HEK293 (cell line): Measurements from ENCODE around the gene OR4E2.

ENCODE experiments used
- CTCF ChIA-PET: fragments of 350-600 bp; formaldehyde crosslinking; extraction: SDS; loops from one replicate; lab custom pipeline; 2021; ENCODE audit warnings: antibody characterized with exemption; lab: Yijun Ruan, JAX
- POLR2A ChIA-PET: fragments of 300-600 bp; formaldehyde crosslinking; extraction: SDS; loops from one replicate; lab custom pipeline; 2020; ENCODE audit warnings: antibody characterized with exemption, inconsistent platforms; lab: Yijun Ruan, JAX
- H3K27ac ChIP-seq: fragments of 200-500 bp; sonication (Bioruptor generic); 2 replicates; pipeline ENCODE4 v1.5.1; 2014; ENCODE audit warnings: low read depth, low read length, control low read depth, inconsistent platforms; ENCODE audit errors: extremely low read depth
- H3K36me3 ChIP-seq, 2 experiments: fragments of 200-500 bp in 1 of 2; sonication (Bioruptor generic) in 1 of 2; 1 replicate in 1 of 2; 2 replicates in 1 of 2; pipeline ENCODE4 v1.5.1; 2014 to 2017; ENCODE audit warnings: inconsistent platforms in 2 of 2, low read length in 2 of 2; ENCODE audit not compliant: control insufficient read depth in 2 of 2, insufficient read depth in 1 of 2
- H3K4me1 ChIP-seq: fragments of 200-500 bp; sonication (Bioruptor generic); 2 replicates; pipeline ENCODE4 v1.5.1; 2014; ENCODE audit warnings: mild to moderate bottlenecking, low read length, inconsistent platforms; ENCODE audit not compliant: control insufficient read depth, insufficient read depth
- H3K4me3 ChIP-seq: 2 replicates; pipeline ENCODE4 v1.5.1; 2011; ENCODE audit warnings: low read depth, mild to moderate bottlenecking, control low read depth, low read length, moderate library complexity
- H3K9me3 ChIP-seq: fragments of 200-500 bp; sonication (Bioruptor generic); 2 replicates; pipeline ENCODE4 v1.5.1; 2014; ENCODE audit warnings: low read depth, low read length, inconsistent platforms; ENCODE audit not compliant: control insufficient read depth, insufficient read depth
- ATF2 ChIP-seq: fragments of 450-650 bp; formaldehyde crosslinking; IDR thresholded peaks from 2 replicates; pipeline ENCODE4 v1.5.1; 2016; ENCODE audit warnings: missing biosample characterization, missing genetic modification characterization, low read depth
- BCL11B ChIP-seq: fragments of 450-650 bp; formaldehyde crosslinking; IDR thresholded peaks from 2 replicates; pipeline ENCODE4 v1.5.1; 2016; ENCODE audit warnings: low read depth, missing biosample characterization, missing genetic modification characterization
- GFI1B ChIP-seq: fragments of 450-650 bp; formaldehyde crosslinking; IDR thresholded peaks from 2 replicates; pipeline ENCODE4 v1.5.1; 2016; ENCODE audit warnings: missing biosample characterization, missing genetic modification characterization
- INSM2 ChIP-seq: fragments of 450-650 bp; formaldehyde crosslinking; IDR thresholded peaks from 2 replicates; pipeline ENCODE4 v1.5.1; 2016; ENCODE audit warnings: missing biosample characterization, missing genetic modification characterization
- ZBTB26 ChIP-seq: fragments of 450-650 bp; formaldehyde crosslinking; optimal IDR thresholded peaks from 2 replicates; pipeline ENCODE3; 2016; ENCODE audit warnings: missing biosample characterization, mild to moderate bottlenecking, missing genetic modification characterization
- ZNF221 ChIP-seq: fragments of 450-650 bp; formaldehyde crosslinking; IDR thresholded peaks from 2 replicates; pipeline ENCODE4 v1.5.1; 2017; ENCODE audit warnings: missing biosample characterization, missing genetic modification characterization, borderline replicate concordance
- ZNF341 ChIP-seq: fragments of 450-650 bp; formaldehyde crosslinking; IDR thresholded peaks from 2 replicates; pipeline ENCODE4; 2016; ENCODE audit warnings: low read depth, missing biosample characterization, missing genetic modification characterization
- ZNF488 ChIP-seq: fragments of 450-650 bp; formaldehyde crosslinking; IDR thresholded peaks from 2 replicates; pipeline ENCODE4 v1.5.1; 2016; ENCODE audit warnings: missing biosample characterization, missing genetic modification characterization
- ZNF518A ChIP-seq: fragments of 450-650 bp; formaldehyde crosslinking; conservative IDR thresholded peaks from 2 replicates; pipeline ENCODE4 v1.5.1; 2016; ENCODE audit warnings: low read depth, missing biosample characterization, missing genetic modification characterization
- ZNF549 ChIP-seq: fragments of 450-650 bp; IDR thresholded peaks from 2 replicates; pipeline ENCODE4 v1.5.1; 2018; ENCODE audit warnings: missing biosample characterization, missing genetic modification characterization, mild to moderate bottlenecking, inconsistent platforms, moderate library complexity
- ZNF561 ChIP-seq: fragments of 450-650 bp; IDR thresholded peaks from 2 replicates; pipeline ENCODE4 v1.5.1; 2018; ENCODE audit warnings: missing biosample characterization, missing genetic modification characterization, borderline replicate concordance
- ZNF600 ChIP-seq: fragments of 450-650 bp; formaldehyde crosslinking; IDR thresholded peaks from 2 replicates; pipeline ENCODE4 v1.5.1; 2016; ENCODE audit warnings: missing biosample characterization, missing genetic modification characterization
- ZNF626 ChIP-seq: fragments of 450-650 bp; sonication (Bioruptor Pico); formaldehyde crosslinking; IDR thresholded peaks from 2 replicates; pipeline ENCODE4 v1.5.1; 2018; ENCODE audit warnings: missing biosample characterization, missing genetic modification characterization, inconsistent platforms
- ZNF629 ChIP-seq: fragments of 450-650 bp; formaldehyde crosslinking; IDR thresholded peaks from 2 replicates; pipeline ENCODE4 v1.5.1; 2017; ENCODE audit warnings: missing biosample characterization, missing genetic modification characterization
- ZNF707 ChIP-seq: fragments of 450-650 bp; formaldehyde crosslinking; IDR thresholded peaks from 2 replicates; pipeline ENCODE4 v1.5.1; 2016; ENCODE audit warnings: missing biosample characterization, missing genetic modification characterization
- ZNF776 ChIP-seq: fragments of 450-650 bp; formaldehyde crosslinking; IDR thresholded peaks from 2 replicates; pipeline ENCODE4 v1.5.0; 2017; ENCODE audit warnings: missing biosample characterization, missing genetic modification characterization, borderline replicate concordance
- ZSCAN23 ChIP-seq: fragments of 450-650 bp; formaldehyde crosslinking; IDR thresholded peaks from 2 replicates; pipeline ENCODE4 v1.5.1; 2016; ENCODE audit warnings: missing biosample characterization, missing genetic modification characterization
- ZXDB ChIP-seq: fragments of 450-650 bp; formaldehyde crosslinking; IDR thresholded peaks from 2 replicates; pipeline ENCODE4 v1.5.1; 2016; ENCODE audit warnings: missing biosample characterization, missing genetic modification characterization

Gene OR4E2

GRCh38 chr14:21711360-21711961 lies 57.8 kb downstream of the OR4E2 start:
- H3K27ac ChIP-seq, result no peak overlapping the region
- no peaks in the 10 kb centered on the region for H3K4me1 ChIP-seq
- CTCF ChIA-PET, result interaction anchor here (0.6 to 2.5 kb wide), 27 partner anchors 8 to 274 kb away, joined by 3 to 23 read pairs (median 4); partner anchors contain the start of gene OR4E1
- peaks cover 3% of the 10 kb centered on the region; the same call in 1 of the 2 replicates for H3K9me3 ChIP-seq
- no peak for TF ChIP-seq ZNF707
- TF ChIP-seq, all 188 proteins: peak for 0
- Histone ChIP-seq H3K4me3 (no peak overlapping the region), H3K36me3 (no peaks in the 10 kb centered on the region)
- POLR2A ChIA-PET, result interaction anchor here (0.5 kb wide), 1 partner anchor 186 kb away, joined by 5 read pairs; no protein-coding TSS in a partner anchor

GRCh38 chr14:21712036-21712435 lies 58.4 kb downstream of the OR4E2 start:
- CTCF ChIA-PET, result interaction anchor here (0.6 to 2.5 kb wide), 23 partner anchors 9 to 274 kb away, joined by 3 to 23 read pairs (median 4); partner anchors contain the start of gene OR4E1
- Histone ChIP-seq H3K4me1 (no peaks in the 10 kb centered on the region), H3K9me3 (peaks cover under 1% of the 10 kb centered on the region; the same call in 1 of the 2 replicates), H3K4me3 (no peak overlapping the region), H3K27ac (no peak overlapping the region), H3K36me3 (no peaks in the 10 kb centered on the region)
- POLR2A ChIA-PET, result no interaction called here
- TF ChIP-seq ZNF488 (tag by site-specific recombination) (no peak), INSM2 (tag by site-specific recombination) (no peak), BCL11B (no peak), ZNF518A (tag by site-specific recombination) (no peak), ZNF626 (tag by site-specific recombination) (no peak), ZNF341 (tag by site-specific recombination) (no peak), ZBTB26 (no peak), ZXDB (tag by site-specific recombination) (no peak), ZNF221 (tag by site-specific recombination) (no peak), ZNF776 (no peak), GFI1B (tag by site-specific recombination) (no peak), ZNF629 (tag by site-specific recombination) (0 out of 2 replicates have a peak, but pooled peaks have one; percentile 33), ZNF600 (tag by site-specific recombination) (no peak), ATF2 (peak; percentile 85), ZNF549 (no peak), ZSCAN23 (no peak), ZNF561 (tag by site-specific recombination) (no peak)
